ENCODE data around the gene MASP1. TPM values are rescaled to one million over a fixed set of nuclear protein-coding genes. Genes with fewer than 3 reads are reported as not detected.
"Not testable (repeated sequence)": the region's sequence is repeated elsewhere in the genome, so short reads cannot be mapped to it uniquely, and the experiment has no call there.

Gene MASP1
- total and polyA plus RNA-seq, 8 donors: 0.06 to 1.3 (median 0.35) TPM

GRCh38 chr3:187242900-187243299 is 48.6 kb downstream of the MASP1 start:
- intact Hi-C loops (cut with DNase I): no loop called here
- FAIRE-seq: no peak
- TF ChIP-seq CTCF (IDR thresholded peaks at IDR 0.05): no peak
- Histone ChIP-seq H3K36me3 (no peaks in the 10 kb centered on the region), H3K4me3 (no peak overlapping the region), H3K27me3 (no peaks in the 10 kb centered on the region), H3K9me3 (no peaks in the 10 kb centered on the region), H3K4me1 (no peaks in the 10 kb centered on the region), H3K27ac (no peak overlapping the region)
- DNase-seq: no peak
- 71 to 77% methylated on average over 4 of the region's 4 CpGs for WGBS, 2 donors
- ATAC-seq: no peak

- no peaks in the 10 kb centered on the region for H3K4me1 ChIP-seq
- H3K27me3 ChIP-seq: no peaks in the 10 kb centered on the region
- no peaks in the 10 kb centered on the region for H3K36me3 ChIP-seq
- intact Hi-C loops (cut with DNase I): no loop called here
- FAIRE-seq: no peak
- TF ChIP-seq CTCF (IDR thresholded peaks at IDR 0.05): no peak
- H3K4me3 ChIP-seq: no peak overlapping the region
- no peak for ATAC-seq
- H3K27ac ChIP-seq: no peak overlapping the region
- no peak for DNase-seq
- no peaks in the 10 kb centered on the region for H3K9me3 ChIP-seq
- whole genome bisulfite sequencing, 2 donors: 75 to 90% methylated on average over 5 of the region's 5 CpGs
Observed at GRCh38 chr3:187242435-187242834, 49.1 kb downstream of the MASP1 start.

- H3K27me3 ChIP-seq; H3K4me1 ChIP-seq; H3K9me3 ChIP-seq; intact Hi-C loops (cut with DNase I); FAIRE-seq; H3K36me3 ChIP-seq; H3K4me3 ChIP-seq; ATAC-seq; H3K27ac ChIP-seq; DNase-seq: not testable (repeated sequence)
- WGBS, 2 donors: 84 to 93% methylated on average over 4 of the region's 4 CpGs
Observed at GRCh38 chr3:187238835-187239234, 52.7 kb downstream of the MASP1 start.

- H3K4me1 ChIP-seq: no peaks in the 10 kb centered on the region
- no peak for ATAC-seq
- FAIRE-seq: no peak
- TF ChIP-seq CTCF (IDR thresholded peaks at IDR 0.05): no peak
- no peaks in the 10 kb centered on the region for H3K9me3 ChIP-seq
- H3K4me3 ChIP-seq: no peak overlapping the region
- DNase-seq: no peak
- intact Hi-C loops (cut with DNase I): no loop called here
- WGBS, 2 donors: 46 to 67% methylated on average over 1 of the region's 1 CpG
- H3K27ac ChIP-seq: no peak overlapping the region
- no peaks in the 10 kb centered on the region for H3K27me3 ChIP-seq
- H3K36me3 ChIP-seq: no peaks in the 10 kb centered on the region
Observed at GRCh38 chr3:187238239-187238638, 53.3 kb downstream of the MASP1 start.

GRCh38 chr3:187237741-187238140 is 53.8 kb downstream of the MASP1 start:
- FAIRE-seq: no peak
- no peak for TF ChIP-seq CTCF (IDR thresholded peaks at IDR 0.05)
- no peak overlapping the region for H3K27ac ChIP-seq

GRCh38 chr3:187236962-187237361 is 54.6 kb downstream of the MASP1 start:
- Histone ChIP-seq H3K4me3 (no peak overlapping the region), H3K36me3 (no peaks in the 10 kb centered on the region), H3K9me3 (no peaks in the 10 kb centered on the region), H3K27me3 (no peaks in the 10 kb centered on the region), H3K4me1 (no peaks in the 10 kb centered on the region), H3K27ac (no peak overlapping the region)
- intact Hi-C loops (cut with DNase I): no loop called here
- 84 to 94% methylated on average over 1 of the region's 1 CpG for WGBS, 2 donors
- TF ChIP-seq CTCF (IDR thresholded peaks at IDR 0.05): no peak
- no peak for FAIRE-seq
- ATAC-seq: no peak
- DNase-seq: no peak

More at GRCh38 chr3:187237741-187238140, 53.8 kb downstream of the MASP1 start:
- Histone ChIP-seq H3K36me3 (no peaks in the 10 kb centered on the region), H3K9me3 (no peaks in the 10 kb centered on the region), H3K4me1 (no peaks in the 10 kb centered on the region), H3K4me3 (no peak overlapping the region), H3K27me3 (no peaks in the 10 kb centered on the region)
- intact Hi-C loops (cut with DNase I): no loop called here
- no peak for ATAC-seq
- no peak for DNase-seq

Measured in pancreas (tissue), 10 donors.